Testis (tissue), 2 donors: ENCODE measurements around the gene SHB.

Experiments used
- CTCF ChIP-seq, 3 experiments: fragments of 450-650 bp in 2 of 3; fragments of 200-600 bp in 1 of 3; sonication (generic) in 1 of 3; IDR thresholded peaks; one replicate each; pipeline ENCODE4 v1.5.1; 2016 to 2019; ENCODE audit warnings: antibody characterized with exemption in 3 of 3, mild to moderate bottlenecking in 2 of 3, moderate library complexity in 1 of 3
- POLR2A ChIP-seq: fragments of 450-650 bp; IDR thresholded peaks from one replicate; pipeline ENCODE4 v1.6.1; 2017; ENCODE audit warnings: antibody characterized with exemption, mild to moderate bottlenecking, moderate library complexity

GRCh38 chr9:37990404-37991015, 78.5 kb downstream of the SHB start:
- TF ChIP-seq CTCF (IDR thresholded peaks at IDR 0.05) (no peak), POLR2A (no peak)
